NCI-H2107 treated with DMSO at 0.1 percent for 48 hours (cell line): ENCODE data around the gene FOCAD.
"Not testable (repeated sequence)": the region's sequence is repeated elsewhere in the genome, so short reads cannot be mapped to it uniquely, and the experiment has no call there.

Experiments used
- DNase-seq: peaks from one replicate; lab custom pipeline; 2025; ENCODE audit not compliant: unreplicated experiment; lab: John Stamatoyannopoulos, UW

Gene FOCAD, protein sequence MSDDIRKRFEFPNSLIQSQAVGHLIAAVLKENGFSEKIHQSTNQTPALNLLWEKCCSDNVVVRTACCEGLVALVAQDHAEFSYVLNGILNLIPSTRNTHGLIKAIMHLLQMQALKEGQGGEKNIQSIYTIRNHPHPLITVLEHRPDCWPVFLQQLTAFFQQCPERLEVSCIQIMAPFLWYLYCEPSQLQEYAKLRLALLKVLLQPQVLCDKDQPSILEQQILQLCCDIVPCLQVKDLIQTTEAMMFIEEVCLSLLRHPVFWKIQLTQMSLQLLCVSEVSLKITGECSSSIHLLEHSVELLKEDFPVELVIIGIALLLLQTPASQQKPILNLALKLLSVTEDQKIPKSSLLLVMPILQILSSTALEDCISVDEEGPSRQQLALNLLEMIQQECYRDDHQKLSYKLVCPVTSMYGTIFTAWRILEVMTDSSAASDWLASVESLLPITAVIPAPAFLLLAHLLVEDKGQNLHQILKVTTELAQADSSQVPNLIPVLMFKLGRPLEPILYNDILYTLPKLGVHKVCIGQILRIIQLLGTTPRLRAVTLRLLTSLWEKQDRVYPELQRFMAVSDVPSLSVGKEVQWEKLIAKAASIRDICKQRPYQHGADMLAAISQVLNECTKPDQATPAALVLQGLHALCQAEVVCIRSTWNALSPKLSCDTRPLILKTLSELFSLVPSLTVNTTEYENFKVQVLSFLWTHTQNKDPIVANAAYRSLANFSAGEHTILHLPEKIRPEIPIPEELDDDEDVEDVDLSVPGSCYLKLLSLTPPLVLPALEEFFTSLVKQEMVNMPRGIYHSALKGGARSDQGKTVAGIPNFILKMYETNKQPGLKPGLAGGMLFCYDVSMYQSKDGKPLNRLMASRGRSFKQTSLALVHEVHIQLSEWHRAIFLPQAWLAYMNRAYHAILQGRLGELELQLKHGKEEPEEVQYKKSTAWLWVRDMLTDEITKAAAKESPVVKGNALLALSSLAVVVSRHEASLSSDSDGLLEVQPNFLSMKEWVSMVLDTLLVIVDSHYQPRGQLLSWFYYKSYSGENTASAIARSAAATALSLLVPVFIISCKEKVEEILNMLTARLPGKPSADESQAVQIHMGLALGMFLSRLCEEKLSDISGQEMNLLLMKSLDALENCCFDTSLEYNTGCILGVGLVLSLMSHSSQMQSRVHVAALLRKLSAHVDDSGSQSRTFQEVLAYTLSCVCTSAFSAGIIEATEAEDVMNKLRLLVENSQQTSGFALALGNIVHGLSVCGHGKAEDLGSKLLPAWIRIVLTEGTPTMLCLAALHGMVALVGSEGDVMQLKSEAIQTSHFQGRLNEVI (N-terminal part only)

DNA sequence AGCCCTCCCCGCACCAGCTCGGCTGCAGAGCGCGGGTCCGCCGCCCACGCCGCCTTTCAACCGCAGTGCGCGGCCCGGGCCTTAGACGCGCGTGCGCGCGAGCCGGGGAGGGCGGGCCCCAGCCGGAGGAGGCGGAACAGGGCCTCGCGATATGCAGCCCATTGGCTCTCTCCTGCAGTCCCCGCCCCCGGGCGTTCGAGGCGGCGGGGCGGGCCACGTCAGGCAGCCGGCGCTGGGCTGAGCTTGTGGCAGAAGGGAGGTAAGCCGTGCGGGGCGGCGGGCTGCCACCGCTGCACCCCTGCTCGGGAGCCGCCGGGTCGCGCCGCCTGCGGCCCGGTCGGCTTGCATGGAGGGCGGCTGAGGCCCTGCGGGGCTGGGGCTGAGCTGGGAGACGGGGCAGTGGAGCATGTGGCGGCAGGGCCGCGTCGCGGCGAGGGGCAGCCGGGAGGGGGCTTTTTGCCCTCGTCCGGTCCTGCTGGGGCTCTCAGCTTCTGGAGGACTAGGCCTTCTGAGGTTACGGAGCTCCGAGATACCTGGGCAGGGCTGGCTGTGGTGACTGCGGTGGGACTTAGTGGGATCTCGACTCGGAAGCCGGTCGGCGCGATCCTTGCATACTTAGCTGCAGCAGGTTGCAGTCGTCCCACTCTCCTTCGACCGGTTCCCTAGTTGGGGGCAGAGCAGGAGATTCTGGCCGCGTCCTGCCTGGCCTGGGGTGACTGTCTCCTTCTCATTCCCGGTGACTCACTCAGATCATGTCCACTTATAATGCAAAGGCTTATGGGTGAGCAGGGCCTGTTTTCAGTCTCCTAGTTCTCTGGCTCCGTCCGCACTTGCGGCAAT, at the start of gene FOCAD:
Gene FOCAD, plus strand, starts transcription at position 225 of the 840 bp plus-strand sequence. CDS start 31,095 bp downstream, outside the sequence.
- DNase-seq, result peak; percentile 81

DNA sequence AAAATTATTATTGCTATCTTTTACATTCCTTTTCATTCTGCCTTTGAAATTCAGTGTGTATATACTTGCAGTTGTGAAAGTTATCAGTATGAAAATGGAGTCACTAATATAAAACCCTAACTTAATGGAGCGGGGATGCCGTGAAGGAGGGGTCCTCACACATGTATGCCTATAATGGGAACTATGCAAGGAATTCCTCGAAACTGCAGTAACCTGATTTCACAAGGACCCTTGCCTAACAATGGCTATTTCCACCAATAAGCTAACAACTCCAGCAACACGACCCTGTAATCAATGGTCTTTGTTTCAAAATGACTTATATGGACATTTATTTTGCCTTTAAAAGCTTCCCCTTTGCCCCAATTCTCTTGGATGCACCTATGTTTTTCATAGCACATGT, 49.2 kb upstream of the FOCAD start:
- no peak for DNase-seq

DNA sequence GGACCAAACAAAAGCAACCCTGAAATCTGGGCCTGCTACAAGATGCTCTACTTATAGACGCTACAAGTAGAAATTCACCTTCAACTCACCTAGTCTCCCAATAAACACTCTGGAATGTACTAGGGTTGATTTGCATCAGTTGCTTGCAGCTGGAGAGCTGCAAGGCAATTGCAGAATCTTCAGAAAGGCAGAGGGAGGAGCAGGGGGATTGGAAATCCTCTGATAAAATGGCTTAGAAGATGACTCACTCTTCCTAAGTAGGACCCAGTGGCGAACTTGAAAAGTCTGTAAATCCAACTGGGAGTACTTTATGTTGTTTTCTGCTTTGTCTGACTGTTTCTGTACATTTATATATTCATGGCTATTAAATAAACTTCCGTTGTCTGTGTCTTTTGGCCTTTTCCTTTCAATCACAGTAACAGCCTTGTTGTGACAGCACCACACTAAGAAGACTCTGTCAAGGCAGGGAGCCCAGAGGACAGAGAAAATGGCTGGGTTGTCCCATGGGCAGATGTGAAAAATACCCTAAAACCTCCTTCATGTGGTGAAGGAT, 47.1 kb upstream of the FOCAD start:
- no peak for DNase-seq

DNA sequence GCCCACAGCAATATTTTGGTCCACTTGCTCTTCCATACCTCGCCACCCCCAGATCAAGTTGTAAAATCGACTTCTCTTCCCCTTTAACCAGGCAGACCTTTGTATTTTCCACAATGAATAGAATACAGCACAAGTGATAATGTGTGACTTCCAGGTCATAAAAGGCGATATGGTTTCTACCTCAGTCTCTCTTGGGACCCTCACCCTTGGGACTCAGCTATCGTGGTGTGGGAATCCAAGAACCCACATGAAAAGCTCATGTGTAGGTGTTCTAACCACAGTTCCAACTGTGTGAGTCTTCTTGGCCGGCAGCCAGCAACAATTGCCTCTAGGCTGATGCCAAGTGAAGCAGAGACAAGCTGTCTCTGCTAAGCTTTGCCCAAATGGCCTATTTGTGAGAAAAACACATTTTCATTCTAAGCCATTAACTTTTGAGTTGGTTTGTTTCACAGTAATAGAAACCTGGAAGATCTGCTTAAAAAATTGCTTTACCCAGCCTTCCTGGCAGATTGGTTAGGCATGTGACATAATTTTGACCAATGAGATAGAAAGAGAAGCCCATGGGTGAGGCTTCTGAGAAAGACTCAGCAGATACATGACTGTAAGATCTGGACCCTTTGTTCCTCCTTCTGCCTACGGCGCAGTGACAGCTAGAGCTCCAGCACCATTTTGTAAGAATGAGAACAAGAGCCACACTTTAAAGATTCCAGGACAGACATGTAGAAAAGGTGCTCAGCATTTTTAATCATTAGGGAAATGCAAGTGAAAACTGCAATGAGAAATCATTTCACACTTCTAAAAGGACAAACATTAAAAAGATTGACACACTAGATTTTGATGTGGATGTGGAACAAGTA, 43.5 kb upstream of the FOCAD start:
- peak; percentile 76 for DNase-seq

DNA sequence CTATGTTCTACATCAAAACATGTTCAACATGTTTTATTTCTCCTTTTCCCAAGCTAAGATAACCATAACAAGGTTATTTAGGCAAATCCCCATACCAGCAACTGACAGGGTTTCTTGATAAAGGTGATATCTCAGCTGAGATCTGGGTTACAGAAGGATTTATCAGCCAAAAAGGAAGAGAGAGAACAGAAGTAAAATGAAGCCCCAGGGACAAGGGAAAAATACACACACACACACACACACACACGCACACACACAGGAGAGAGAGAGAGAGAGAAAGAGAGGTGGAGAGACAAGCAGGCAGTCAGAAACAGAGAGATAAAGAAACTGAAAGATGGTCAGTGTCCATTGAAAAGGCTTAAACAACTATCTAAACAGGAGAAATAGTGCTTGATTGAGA, 42.0 kb upstream of the FOCAD start:
- DNase-seq, result no peak

DNA sequence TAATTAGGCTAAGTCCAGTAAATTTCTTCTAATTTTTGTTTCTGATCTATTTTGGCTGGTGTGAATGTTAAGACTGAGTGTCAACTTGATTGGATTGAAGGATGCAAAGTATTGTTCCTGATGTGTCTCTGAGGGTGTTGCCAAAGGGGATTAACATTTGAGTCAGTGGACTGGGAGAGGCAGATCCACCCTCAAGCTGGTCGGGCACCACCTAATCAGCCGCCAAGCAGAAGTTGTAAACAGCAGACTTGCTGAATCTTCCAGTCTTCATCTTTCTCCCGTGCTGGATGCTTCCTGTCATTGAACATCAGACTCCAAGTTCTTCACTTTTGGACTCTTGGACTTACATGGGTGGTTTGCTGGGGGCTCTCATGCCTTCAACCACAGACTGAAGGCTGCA, 40.4 kb upstream of the FOCAD start:
- no peak for DNase-seq

DNA sequence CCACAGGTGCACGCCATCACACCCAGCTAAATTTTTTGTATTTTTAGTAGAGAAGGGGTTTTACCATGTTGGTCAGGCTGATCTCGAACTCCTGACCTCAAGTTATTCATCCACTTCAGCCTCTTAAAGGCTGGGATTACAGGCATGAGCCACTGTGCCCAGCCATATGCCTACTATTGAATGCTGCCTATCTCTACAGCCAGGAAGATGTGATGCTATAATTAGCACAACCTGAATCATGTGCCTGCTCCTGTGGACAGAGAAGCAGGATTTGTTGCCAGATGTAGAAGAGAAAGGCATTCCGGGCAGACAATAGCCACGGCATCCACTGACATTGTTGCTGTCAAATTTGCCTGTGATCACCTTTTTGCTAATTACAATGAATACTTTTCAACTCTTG, 37.4 kb upstream of the FOCAD start:
- DNase-seq, result no peak

DNA sequence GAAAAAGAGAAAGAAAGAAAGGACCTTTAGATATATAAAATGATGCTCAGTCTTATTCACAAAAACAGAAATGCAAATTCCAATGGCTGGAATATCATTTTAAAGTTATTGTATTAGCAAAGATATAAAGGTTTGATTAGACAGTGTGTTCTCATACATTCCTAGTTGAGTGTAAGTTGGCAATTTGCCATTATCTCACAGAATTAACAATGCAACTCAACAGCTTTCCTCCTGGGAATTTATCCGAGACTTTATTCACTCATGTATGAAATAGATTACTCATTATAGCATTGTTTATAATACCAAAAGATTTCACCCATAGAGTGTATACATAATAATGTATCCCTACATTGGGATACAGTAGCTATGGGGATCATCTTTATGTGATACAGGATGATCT, 34.7 kb upstream of the FOCAD start:
- DNase-seq, result no peak

DNA sequence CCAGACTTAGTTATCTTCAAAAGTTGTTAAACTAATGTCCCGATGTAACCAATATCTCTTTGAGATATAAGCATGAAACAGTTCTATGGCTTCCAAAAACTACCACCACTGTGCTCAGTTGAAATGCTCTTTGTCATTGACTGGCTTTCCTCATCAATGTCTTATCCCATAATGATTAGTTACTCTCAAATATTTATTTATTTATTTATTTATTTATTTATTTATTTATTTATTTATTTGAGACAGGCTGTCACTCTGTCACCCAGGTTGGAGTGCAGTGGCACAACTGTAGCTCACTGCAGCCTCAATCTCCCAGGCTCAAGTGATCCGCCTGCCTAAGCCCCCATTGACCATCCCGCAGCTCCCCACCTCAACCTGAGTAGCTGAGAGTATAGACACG, 33.7 kb upstream of the FOCAD start:
- DNase-seq, result no peak

DNA sequence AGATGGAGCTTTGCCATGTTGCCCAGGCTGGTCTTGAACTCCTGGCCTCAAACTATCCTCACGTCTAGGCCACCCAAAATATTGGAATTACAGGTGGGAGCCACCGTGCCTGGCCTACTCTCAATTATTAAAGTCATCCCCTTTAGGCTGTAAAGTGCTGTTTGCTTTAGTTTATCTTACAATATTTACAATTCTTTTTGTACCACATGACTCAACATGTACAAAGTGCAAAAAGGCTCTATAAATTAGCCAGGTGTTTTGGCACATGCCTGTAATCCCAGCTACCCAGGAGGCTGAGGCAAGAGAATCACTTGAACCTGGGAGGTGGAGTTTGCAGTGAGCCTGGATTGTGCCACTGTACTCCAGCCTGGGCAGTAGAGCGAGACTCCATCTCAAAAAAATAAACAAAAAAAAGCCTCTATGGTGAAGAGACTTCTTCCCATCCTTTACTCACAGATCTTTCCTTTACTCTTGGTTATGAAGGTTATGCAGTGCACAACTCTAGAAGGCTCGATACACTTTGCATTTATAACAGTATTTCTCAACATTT, 33.2 kb upstream of the FOCAD start:
- no peak for DNase-seq

DNA sequence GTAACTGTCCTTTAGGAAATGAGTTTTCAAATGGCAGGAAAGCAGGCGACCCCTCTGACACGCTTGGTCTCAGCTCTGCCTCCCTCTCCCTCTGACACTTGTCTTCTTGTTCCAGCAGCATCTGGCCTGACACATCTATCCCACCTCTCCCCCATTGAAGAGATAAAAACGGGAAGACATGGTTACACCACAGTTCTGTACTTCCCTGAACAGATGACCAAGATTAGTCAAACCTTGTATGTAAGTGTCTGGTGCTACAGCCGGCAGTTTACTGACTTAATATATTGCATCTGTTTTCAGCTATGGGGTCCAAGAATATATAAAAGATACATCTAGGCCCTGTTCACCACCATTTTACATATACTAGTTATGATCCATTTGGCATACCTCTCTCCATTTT, 32.1 kb upstream of the FOCAD start:
- no peak for DNase-seq

DNA sequence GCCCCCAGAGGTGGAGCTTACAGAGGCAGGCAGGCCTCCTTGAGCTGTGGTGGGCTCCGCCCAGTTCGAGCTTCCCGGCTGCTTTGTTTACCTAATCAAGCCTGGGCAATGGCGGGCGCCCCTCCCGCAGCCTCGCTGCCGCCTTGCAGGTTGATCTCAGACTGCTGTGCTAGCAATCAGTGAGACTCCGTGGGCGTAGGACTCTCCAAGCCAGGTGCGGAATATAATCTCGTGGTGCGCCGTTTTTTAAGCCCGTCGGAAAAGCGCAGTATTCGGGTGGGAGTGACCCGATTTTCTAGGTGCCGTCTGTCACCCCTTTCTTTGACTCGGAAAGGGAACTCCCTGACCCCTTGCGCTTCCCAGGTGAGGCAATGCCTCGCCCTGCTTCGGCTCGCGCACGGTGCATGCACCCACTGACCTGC, 25.8 kb upstream of the FOCAD start:
- not testable (repeated sequence) for DNase-seq

DNA sequence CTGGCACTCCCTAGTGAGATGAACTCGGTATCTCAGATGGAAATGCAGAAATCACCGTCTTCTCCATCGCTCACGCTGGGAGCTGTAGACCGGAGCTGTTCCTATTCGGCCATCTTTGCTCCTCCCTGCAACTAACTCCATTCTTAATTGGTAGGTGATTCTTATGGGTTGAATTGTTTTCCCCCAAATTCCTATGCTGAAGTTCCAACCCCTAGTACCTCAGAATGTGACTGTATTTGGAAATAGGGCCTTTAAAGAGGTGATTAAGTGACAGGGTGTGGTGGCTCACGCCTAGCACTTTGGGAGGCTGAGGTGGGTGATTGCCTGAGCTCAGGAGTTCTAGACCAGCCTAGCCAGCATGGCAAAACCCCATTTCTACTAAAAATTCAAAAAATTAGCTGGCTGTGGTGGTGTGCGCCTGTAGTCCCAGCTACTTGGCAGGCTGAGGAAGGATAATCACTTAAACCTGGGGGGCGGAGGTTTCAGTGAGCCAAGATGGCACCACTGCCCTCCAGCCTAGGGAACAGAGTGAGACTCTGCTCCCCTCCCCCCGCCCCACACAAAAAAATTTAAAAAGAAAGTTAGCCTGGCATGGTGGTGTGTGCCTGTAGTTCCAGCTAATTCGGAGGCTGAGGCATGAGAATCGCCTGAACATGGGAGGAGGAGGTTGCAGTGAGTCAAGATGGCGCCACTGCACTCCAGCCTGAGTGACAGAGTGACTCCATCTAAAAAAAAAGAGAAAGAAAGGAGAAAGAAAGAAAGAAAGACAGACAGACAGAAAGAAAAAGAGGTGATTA, 25.2 kb upstream of the FOCAD start:
- DNase-seq, result no peak

DNA sequence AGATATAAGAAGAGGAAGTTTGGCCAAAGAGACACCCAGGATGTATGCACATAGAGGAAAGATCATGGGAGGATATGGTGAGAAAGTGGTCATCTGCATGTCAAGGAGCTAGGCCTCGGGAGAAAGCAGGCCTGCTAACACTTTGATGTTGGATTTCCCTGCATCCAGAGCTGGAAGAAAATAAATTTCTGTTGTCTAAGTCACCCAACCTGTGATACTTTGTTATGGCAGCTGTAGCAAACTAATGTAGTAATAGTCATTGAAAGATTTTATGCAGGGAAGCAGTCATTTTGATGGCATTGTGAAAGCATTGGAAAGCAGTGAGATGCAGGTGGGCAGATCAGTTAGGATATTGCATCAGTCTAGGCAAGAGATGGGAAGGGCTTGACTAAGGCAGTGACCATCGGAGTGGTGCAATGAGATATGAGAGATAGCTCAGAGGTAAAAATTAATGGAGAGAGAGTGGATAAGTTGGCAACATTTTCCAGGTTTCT, 24.5 kb upstream of the FOCAD start:
- no peak for DNase-seq

DNA sequence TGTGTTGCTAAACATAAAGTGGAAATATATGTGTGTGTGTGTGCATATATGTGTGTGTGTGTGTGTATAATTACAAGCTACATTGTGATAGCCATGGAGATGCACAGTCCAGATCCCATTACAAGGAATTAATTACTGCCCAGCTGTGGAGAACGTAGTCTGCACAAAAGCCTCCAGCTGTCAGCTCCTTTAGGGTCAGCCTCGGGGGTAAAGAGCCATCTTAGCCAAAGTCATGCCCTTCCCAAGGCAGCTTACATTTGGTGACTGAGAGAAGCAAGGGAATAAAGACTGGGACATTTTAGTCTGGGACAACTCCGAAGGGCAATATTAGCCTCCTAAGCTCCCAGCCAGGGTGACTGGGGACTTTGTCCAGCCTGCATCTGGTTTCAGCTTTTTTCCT, 21.9 kb upstream of the FOCAD start:
- DNase-seq, result no peak

DNA sequence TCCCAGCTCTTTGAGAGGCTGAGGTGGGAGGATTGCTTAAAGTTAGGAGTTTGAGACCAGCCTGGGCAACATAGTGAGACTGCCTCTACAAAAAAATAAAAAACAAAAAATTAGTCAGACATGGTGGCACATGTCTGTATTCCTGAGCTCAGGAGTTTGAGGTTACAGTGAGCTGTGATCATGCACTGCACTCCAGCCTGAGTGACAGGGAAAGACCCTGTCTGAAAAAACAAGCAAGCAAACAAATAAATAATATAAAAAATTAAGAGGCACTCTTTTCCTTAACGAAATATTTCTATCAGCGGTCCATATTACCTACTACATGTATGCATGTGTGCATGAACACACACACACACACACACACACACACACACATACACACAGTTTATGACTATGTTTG, 20.9 kb upstream of the FOCAD start:
- DNase-seq, result no peak

DNA sequence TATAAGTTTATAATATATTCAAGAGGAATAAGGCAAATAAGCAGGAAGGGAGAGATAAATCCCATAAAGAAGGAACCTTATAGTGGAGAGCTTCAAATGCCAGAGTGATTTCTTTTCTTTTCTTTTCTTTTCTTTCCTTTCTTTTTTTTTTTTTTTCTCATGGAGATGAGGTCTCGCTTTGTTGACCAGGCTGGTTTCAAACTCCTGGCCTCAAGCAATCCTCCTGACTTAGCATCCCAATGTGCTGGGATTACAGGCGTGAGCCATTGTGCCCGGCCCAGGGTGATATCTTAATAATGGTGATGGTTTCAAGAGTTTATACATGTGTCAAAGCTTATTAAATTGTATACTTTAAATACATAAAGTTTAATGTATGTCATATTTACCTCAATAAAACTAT, 19.6 kb upstream of the FOCAD start:
- no peak for DNase-seq

DNA sequence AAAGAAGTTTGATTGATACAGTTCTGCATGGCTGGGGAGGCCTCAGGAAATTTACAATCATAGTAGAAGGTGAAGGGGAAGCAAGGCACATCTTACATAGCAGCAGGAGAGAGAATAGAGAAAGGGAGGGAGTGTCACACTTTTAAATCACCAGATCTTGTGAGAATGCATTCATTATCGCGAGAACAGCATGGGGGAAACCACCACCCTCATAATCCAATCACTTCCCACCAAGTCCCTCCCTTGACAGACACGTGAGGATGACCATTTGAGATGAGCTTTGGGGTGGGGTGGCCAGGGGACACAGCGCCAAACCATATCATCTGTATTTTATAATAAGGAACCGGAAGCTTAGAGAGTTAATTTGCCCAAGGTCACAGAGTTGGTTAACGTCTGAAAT, 13.7 kb upstream of the FOCAD start:
- no peak for DNase-seq
